Stomach (tissue), 9 donors: Measurements from ENCODE around the gene DEFB112. TPM values are rescaled to one million over a fixed set of nuclear protein-coding genes. Genes with fewer than 3 reads are reported as not detected.

Source experiments
- DNase-seq, 2 donors: peaks; one replicate each; pipeline versions ENCODE4 v3.0.0 to v3.0.0-alpha.2; 2013 to 2019
- H3K27ac ChIP-seq, 5 donors: fragments of 200-600 bp in 4 of 5; sonication (generic) in 4 of 5; one replicate each; pipeline ENCODE4 v1.5.1; 2013 to 2019; ENCODE audit warnings: mild to moderate bottlenecking in 1 of 5, moderate library complexity in 1 of 5
- H3K27me3 ChIP-seq, 3 donors: fragments of 200-600 bp; sonication (generic); one replicate each; pipeline ENCODE4 v1.5.1; 2017 to 2019; ENCODE audit warnings: mixed run types in 1 of 3
- H3K36me3 ChIP-seq, 4 donors: fragments of 200-600 bp; sonication (generic); 1 replicate in 3 of 4; 2 replicates in 1 of 4; pipeline ENCODE4 v1.5.1; 2016 to 2019
- H3K4me1 ChIP-seq, 4 donors: fragments of 200-600 bp; sonication (generic); one replicate each; pipeline ENCODE4 v1.5.1; 2016 to 2019
- H3K4me3 ChIP-seq, 4 donors: fragments of 200-600 bp; sonication (generic) in 3 of 4; one replicate each; pipeline ENCODE4 v1.5.1; 2016 to 2019; ENCODE audit warnings: mild to moderate bottlenecking in 1 of 4
- H3K9me3 ChIP-seq, 4 donors: fragments of 200-600 bp; sonication (generic); one replicate each; pipeline ENCODE4 v1.5.1; 2016 to 2019
- CTCF ChIP-seq, 7 experiments: fragments of 450-650 bp in 4 of 7; fragments of 200-600 bp in 3 of 7; sonication (generic) in 3 of 7; IDR thresholded peaks; one replicate each; pipeline ENCODE4 v1.5.1; 2016 to 2019; ENCODE audit warnings: antibody characterized with exemption in 7 of 7, control low read depth in 2 of 7, mild to moderate bottlenecking in 1 of 7
- EP300 ChIP-seq: sonication (generic); formaldehyde crosslinking; IDR thresholded peaks from one replicate; pipeline ENCODE4 v1.6.1; 2017; ENCODE audit warnings: antibody characterized with exemption
- POLR2A ChIP-seq, 4 donors: fragments of 450-650 bp; IDR thresholded peaks; one replicate each; pipeline ENCODE4 v1.6.1; 2016; ENCODE audit warnings: antibody characterized with exemption in 4 of 4, control low read depth in 2 of 4, mild to moderate bottlenecking in 1 of 4, moderate library complexity in 1 of 4
- POLR2AphosphoS5 ChIP-seq, 3 donors: sonication (generic); formaldehyde crosslinking; IDR thresholded peaks; one replicate each; pipeline ENCODE4 v1.6.1; 2016; ENCODE audit warnings: antibody characterized with exemption in 3 of 3
- whole genome bisulfite sequencing, 5 donors: extraction: QIAGEN DNeasy Blood & Tissue Kit in 3 of 5; methylation state at CpG; one replicate each; pipeline versions ENCODE4 v1.1.5 to v1.1.7; 2013 to 2018; 5-methylcytosine and 5-hydroxymethylcytosine counted together
- intact Hi-C: fragments of 100-400 bp; cut with DNase I; formaldehyde crosslinking; loops from one replicate; pipeline ENCODE4 v1.15.1; 2023; ENCODE audit warnings: low total_unique reads
- polyA plus RNA-seq, 3 donors: library from polyadenylated mRNA; stranded (reverse); fragments of 200-250 nt; gene quantifications; one replicate each; pipeline ENCODE4 v1.2.3, GENCODE V29; 2013
- total RNA-seq, 5 donors: library from RNA; depleted of rRNA; stranded (reverse); fragments of >200 nt; gene quantifications; one replicate each; pipeline versions ENCODE4 v1.1.0 to v1.2.3, GENCODE V29; 2014 to 2016
- donor health status: healthy with polysubstance abuse.
- donor health status: Bipolar disorder and iron deficiency.
- donor health status: healthy.

The DEFB112 gene
- total and polyA plus RNA-seq, 8 donors: not detected

GRCh38 chr6:50070101-50070500, 20.4 kb upstream of the DEFB112 start:
- TF ChIP-seq CTCF (IDR thresholded peaks at IDR 0.05): no peak
- TF ChIP-seq POLR2AphosphoS5 (IDR thresholded peaks at IDR 0.05): no peak
- no peak for TF ChIP-seq EP300
- no peak for TF ChIP-seq POLR2A (IDR thresholded peaks at IDR 0.05)
- 70 to 85% (median 76%) methylated on average over 2 of the region's 2 CpGs for WGBS, 5 donors

GRCh38 chr6:50062051-50062450, 12.3 kb upstream of the DEFB112 start:
- 0 to 8% (median 4%) methylated on average over 2 of the region's 2 CpGs for WGBS, 5 donors
- H3K36me3 ChIP-seq: no peaks in the 10 kb centered on the region
- H3K4me3 ChIP-seq: no peak overlapping the region
- no peak for TF ChIP-seq POLR2A (IDR thresholded peaks at IDR 0.05)
- no peak for TF ChIP-seq CTCF (IDR thresholded peaks at IDR 0.05)
- TF ChIP-seq EP300: no peak
- no peak for TF ChIP-seq POLR2AphosphoS5 (IDR thresholded peaks at IDR 0.05)
- no peaks in the 10 kb centered on the region for H3K27me3 ChIP-seq
- intact Hi-C loops: no loop called here
- no peaks in the 10 kb centered on the region for H3K4me1 ChIP-seq
- DNase-seq: no peak
- no peaks in the 10 kb centered on the region for H3K9me3 ChIP-seq
- H3K27ac ChIP-seq: no peak overlapping the region

More at GRCh38 chr6:50070101-50070500, 20.4 kb upstream of the DEFB112 start:
- no peaks in the 10 kb centered on the region for H3K9me3 ChIP-seq
- DNase-seq: no peak
- no peak overlapping the region for H3K27ac ChIP-seq
- H3K27me3 ChIP-seq: no peaks in the 10 kb centered on the region
- H3K4me1 ChIP-seq: no peaks in the 10 kb centered on the region
- intact Hi-C loops: no loop called here
- H3K4me3 ChIP-seq: no peak overlapping the region
- H3K36me3 ChIP-seq: no peaks in the 10 kb centered on the region

- Histone ChIP-seq H3K27me3 (no peaks in the 10 kb centered on the region), H3K36me3 (no peaks in the 10 kb centered on the region), H3K4me1 (no peaks in the 10 kb centered on the region), H3K9me3 (no peaks in the 10 kb centered on the region), H3K27ac (no peak overlapping the region), H3K4me3 (no peak overlapping the region)
- DNase-seq: no peak
- no peak for TF ChIP-seq CTCF (IDR thresholded peaks at IDR 0.05)
- no peak for TF ChIP-seq EP300
- TF ChIP-seq POLR2AphosphoS5 (IDR thresholded peaks at IDR 0.05): no peak
- no peak for TF ChIP-seq POLR2A (IDR thresholded peaks at IDR 0.05)
- intact Hi-C loops: no loop called here
- 71 to 90% (median 84%) methylated on average over 1 of the region's 1 CpG for WGBS, 5 donors
Observed at GRCh38 chr6:50056242-50056641, 6.5 kb upstream of the DEFB112 start.

- DNase-seq: no peak
- intact Hi-C loops: no loop called here
- H3K36me3 ChIP-seq: no peaks in the 10 kb centered on the region
- 61 to 77% (median 72%) methylated on average over 2 to 3 of the region's 3 CpGs for WGBS, 5 donors
- no peaks in the 10 kb centered on the region for H3K9me3 ChIP-seq
- H3K4me3 ChIP-seq: no peak overlapping the region
- no peak overlapping the region for H3K27ac ChIP-seq
- TF ChIP-seq EP300: no peak
- no peak for TF ChIP-seq CTCF (IDR thresholded peaks at IDR 0.05)
- H3K4me1 ChIP-seq: no peaks in the 10 kb centered on the region
- peaks cover 0 to 5% (median 0%) of the 10 kb centered on the region in 3 donors for H3K27me3 ChIP-seq
Observed at GRCh38 chr6:50047026-50047425, 2.7 kb downstream of the DEFB112 start.
